ENCODE measurements around the gene CCNI2. TPM values are rescaled to one million over a fixed set of nuclear protein-coding genes. Genes with fewer than 3 reads are reported as not detected.

CCNI2 gene
- total RNA-seq, 1 donor from 2014 or later, result 3.8 TPM

DNA sequence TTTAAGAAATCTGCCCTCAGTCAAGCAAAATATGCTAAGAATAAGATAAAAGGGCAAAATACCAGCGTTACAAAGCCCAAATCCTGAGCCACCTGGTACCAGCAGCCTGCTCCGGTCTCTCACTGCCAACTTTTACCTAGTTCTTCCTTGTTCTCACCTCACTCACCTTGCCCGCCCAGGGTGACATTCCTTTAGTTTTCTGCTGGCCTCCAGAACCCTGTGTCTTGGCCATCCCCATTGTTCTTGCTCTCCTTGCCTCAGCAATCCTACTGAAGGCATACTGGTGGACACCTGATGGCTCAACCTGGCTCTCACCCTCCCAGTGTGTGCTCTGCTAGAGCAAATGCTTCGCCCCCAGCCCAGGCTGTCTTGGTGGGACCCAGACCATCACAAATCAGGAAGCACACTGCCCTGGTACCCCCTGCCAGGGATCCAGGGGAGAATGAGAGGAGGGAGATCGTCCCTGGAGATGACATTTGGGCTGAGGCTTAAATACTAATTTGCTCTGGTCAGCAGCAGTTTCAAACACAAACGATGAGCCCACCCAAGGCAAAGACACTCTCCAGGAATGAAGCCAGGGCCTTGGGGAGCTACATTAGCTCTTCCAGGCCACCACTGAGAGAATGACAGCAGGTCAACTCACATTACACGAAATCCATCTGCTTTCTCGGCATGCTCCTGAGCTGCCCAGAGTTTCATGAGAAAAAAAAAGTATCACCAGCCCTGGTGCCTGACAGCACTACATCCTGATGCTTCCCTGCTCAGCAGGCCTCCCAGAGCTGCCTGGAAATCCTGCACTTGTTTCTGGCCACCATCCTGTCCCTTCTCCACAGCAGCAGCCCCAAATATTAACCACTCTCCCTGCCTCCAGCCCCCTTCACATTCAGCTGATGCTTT is 42.0 kb downstream of the CCNI2 start:
- no peak for DNase-seq (ENCODE audit: low read depth)
- TF ChIP-seq, protein P1, sequence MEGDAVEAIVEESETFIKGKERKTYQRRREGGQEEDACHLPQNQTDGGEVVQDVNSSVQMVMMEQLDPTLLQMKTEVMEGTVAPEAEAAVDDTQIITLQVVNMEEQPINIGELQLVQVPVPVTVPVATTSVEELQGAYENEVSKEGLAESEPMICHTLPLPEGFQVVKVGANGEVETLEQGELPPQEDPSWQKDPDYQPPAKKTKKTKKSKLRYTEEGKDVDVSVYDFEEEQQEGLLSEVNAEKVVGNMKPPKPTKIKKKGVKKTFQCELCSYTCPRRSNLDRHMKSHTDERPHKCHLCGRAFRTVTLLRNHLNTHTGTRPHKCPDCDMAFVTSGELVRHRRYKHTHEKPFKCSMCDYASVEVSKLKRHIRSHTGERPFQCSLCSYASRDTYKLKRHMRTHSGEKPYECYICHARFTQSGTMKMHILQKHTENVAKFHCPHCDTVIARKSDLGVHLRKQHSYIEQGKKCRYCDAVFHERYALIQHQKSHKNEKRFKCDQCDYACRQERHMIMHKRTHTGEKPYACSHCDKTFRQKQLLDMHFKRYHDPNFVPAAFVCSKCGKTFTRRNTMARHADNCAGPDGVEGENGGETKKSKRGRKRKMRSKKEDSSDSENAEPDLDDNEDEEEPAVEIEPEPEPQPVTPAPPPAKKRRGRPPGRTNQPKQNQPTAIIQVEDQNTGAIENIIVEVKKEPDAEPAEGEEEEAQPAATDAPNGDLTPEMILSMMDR (conservative IDR thresholded peaks at IDR 0.05; ENCODE audit: low read depth, low read length), result no peak
- H3K4me3 ChIP-seq (ENCODE audit: low read depth, low read length), result no peak overlapping the region

DNA sequence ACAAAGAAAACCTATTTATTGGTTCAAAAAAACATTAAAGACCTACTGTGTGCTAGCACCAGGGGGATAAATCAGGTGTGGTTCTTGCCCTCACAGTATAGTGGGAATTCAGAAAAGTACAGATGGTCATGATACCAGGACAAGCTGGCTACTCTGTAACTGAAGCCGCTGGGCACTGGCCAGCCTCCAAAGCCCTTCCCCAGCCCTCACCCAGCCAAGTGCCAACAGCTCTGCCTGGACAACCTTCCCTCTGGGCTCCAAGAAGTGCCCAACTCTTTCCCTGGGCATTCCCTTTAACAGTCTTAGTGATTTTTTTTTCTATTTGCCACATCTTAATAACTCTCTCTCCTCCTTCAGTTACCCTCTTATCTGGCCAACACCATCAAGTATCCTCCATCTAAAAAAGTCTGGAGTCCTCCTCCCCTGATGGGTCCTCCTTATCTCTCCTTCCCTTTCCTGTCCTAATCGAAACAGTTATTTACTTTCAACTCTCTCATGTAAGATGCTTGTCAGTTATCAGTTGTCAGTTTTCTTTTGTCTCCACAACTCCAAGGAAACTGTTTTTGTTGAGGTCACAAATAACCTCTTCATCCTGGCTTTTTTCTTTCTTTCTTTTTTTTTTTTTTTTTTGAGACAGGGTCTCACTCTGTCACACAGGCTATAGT is 43.1 kb downstream of the CCNI2 start:
- TF ChIP-seq, protein P1 (conservative IDR thresholded peaks at IDR 0.05; ENCODE audit: low read depth, low read length), result no peak
- H3K4me3 ChIP-seq (ENCODE audit: low read depth, low read length), result no peak overlapping the region
- DNase-seq (ENCODE audit: low read depth), result no peak

DNA sequence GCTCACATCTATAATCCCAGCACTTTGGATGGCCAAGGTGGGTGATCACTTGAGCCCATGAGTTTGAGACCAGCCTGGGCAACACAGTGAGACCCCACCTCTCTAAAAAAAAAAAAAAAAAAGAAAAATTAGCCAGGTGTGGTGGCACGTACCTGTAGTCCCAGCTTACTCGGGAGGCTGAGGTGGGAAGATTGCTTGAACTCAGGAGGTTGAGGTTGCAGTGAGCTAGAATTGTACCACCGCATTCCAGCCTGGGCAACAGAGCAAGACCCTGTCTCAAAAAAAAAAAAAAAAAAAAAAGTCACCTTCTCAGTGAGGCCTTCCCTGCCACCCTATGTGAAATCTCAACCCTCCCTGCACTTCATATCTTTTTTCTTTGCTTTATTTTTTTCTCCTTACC is 43.8 kb downstream of the CCNI2 start:
- DNase-seq (ENCODE audit: low read depth), result no peak
- TF ChIP-seq, protein P1 (conservative IDR thresholded peaks at IDR 0.05; ENCODE audit: low read depth, low read length), result no peak
- H3K4me3 ChIP-seq (ENCODE audit: low read depth, low read length), result no peak overlapping the region

DNA sequence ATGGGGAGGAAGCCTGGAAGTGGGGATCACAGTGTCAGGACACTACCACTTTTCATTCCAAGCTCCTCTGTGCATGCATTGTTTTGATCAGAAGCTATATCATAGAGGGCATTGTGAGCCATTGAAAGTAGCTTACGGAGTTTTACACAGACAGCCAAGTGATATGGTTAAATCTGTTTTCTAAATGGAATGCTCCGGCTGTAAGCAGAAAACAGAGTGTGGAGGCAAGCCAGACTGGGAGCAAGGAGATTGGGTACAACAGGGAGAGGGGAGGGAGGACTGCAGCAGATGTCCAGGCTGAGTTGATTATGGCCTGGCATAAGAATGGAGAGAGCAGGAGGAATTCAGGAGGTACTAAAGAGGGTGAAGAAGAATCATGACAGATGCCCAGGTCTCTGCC is 50.4 kb downstream of the CCNI2 start:
- DNase-seq (ENCODE audit: low read depth), result no peak
- TF ChIP-seq, protein P1 (conservative IDR thresholded peaks at IDR 0.05; ENCODE audit: low read depth, low read length), result no peak
- no peak overlapping the region for H3K4me3 ChIP-seq (ENCODE audit: low read depth, low read length)

DNA sequence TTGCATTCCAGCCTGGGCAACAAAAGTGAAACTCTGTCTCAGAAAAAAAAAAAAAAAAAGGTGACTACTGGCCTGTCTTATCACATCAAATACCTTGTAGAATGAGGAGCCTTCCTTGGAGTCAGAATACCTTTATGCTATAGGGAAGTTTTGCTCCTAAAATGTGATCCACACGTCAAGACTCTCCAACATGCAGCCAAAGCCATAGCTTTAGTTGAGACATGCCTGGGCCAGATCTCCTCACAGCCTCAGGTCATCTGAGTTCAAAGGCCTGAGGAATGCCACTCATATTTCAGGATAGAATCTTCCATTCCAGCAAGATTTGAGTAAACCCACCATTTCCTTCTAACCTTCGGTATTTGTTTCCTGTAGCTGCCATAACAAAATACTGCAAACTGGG is 52.2 kb downstream of the CCNI2 start:
- H3K4me3 ChIP-seq (ENCODE audit: low read depth, low read length), result no peak overlapping the region
- TF ChIP-seq, protein P1 (conservative IDR thresholded peaks at IDR 0.05; ENCODE audit: low read depth, low read length), result no peak
- no peak for DNase-seq (ENCODE audit: low read depth)

DNA sequence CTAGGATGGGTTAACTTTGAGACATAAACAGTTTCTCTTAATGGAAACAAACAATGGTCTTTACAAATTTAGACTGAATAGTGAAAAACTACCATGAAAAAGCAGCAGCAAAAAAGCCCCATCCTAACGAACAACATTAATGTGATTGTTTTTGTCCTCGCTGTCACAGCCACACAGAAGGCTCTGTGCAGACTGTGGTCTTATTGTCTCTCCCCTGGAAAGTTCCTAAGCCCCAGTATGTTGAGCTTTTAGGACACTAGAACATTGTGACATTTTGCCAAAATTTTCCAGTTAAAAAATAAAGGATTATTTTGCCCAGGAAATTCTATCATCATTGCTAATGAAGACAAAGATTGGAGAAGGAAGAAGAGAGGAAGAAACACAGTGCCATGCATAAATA is 53.3 kb downstream of the CCNI2 start:
- TF ChIP-seq, protein P1 (conservative IDR thresholded peaks at IDR 0.05; ENCODE audit: low read depth, low read length), result no peak
- no peak overlapping the region for H3K4me3 ChIP-seq (ENCODE audit: low read depth, low read length)
- DNase-seq (ENCODE audit: low read depth), result no peak

Measured in epithelial cell of proximal tubule (primary cell).